IMR-90 (cell line): ENCODE data around the gene CMIP. TPM values are rescaled to one million over a fixed set of nuclear protein-coding genes. Genes with fewer than 3 reads are reported as not detected.

Source experiments
- ATAC-seq: fragments of 200-7000 bp; cut with Tn5 transposase; 2 replicates; pipeline ENCODE4 v1.9.1; 2020; ENCODE audit warnings: low read depth, mild to moderate bottlenecking, moderate library complexity
- BruUV-seq: library from RNA; stranded (reverse); fragments of 400-500 nt; replicated peaks from 2 replicates; lab custom pipeline; 2021; lab: Mats Ljungman, UMichigan
- CTCF ChIA-PET: fragments of 300-600 bp; formaldehyde crosslinking; extraction: SDS; loops from one replicate; lab custom pipeline; 2021; ENCODE audit warnings: antibody characterized with exemption; lab: Yijun Ruan, JAX
- POLR2A ChIA-PET: fragments of 300-600 bp; sonication (Branson Sonifier 250); formaldehyde crosslinking; loops from one replicate; lab custom pipeline; 2022; ENCODE audit warnings: antibody characterized with exemption; ENCODE audit not compliant: unreplicated experiment; lab: Charles Lee
- DNase-seq: peaks from one replicate; pipeline ENCODE4 v3.0.0; 2013
- H2AFZ ChIP-seq: replicated peaks from 2 replicates; pipeline ENCODE3; 2013; ENCODE audit warnings: low read length, mild to moderate bottlenecking; ENCODE audit not compliant: poor library complexity
- H2AK5ac ChIP-seq: 2 replicates; pipeline ENCODE4 v1.6.1; 2013; ENCODE audit warnings: low read depth, low read length, inconsistent platforms
- H2AK9ac ChIP-seq: replicated peaks from 2 replicates; pipeline ENCODE3; 2013; ENCODE audit warnings: mild to moderate bottlenecking, low read depth, low read length, moderate library complexity; ENCODE audit not compliant: poor library complexity
- H2BK120ac ChIP-seq: 2 replicates; pipeline ENCODE4 v1.6.1; 2013; ENCODE audit warnings: low read depth, low read length, inconsistent platforms
- H2BK15ac ChIP-seq: 3 replicates; pipeline ENCODE4 v1.6.1; 2013; ENCODE audit warnings: low read depth, low read length, inconsistent platforms
- H2BK20ac ChIP-seq: 2 replicates; pipeline ENCODE4 v1.6.1; 2013; ENCODE audit warnings: low read depth, mild to moderate bottlenecking, inconsistent platforms, low read length, moderate library complexity
- H2BK5ac ChIP-seq: 2 replicates; pipeline ENCODE4 v1.6.1; 2013; ENCODE audit warnings: mild to moderate bottlenecking, low read depth, low read length, inconsistent platforms; ENCODE audit not compliant: poor library complexity, severe bottlenecking
- H3K14ac ChIP-seq: replicated peaks from 2 replicates; pipeline ENCODE4 v1.6.1; 2013; ENCODE audit warnings: low read depth, low read length, inconsistent platforms
- H3K18ac ChIP-seq: 2 replicates; pipeline ENCODE4 v1.6.1; 2013; ENCODE audit warnings: low read depth, low read length, control low read depth
- H3K23ac ChIP-seq: 2 replicates; pipeline ENCODE4 v1.6.1; 2013; ENCODE audit warnings: low read depth, low read length, inconsistent platforms
- H3K27ac ChIP-seq: 2 replicates; pipeline ENCODE4 v1.5.1; 2013; ENCODE audit warnings: mild to moderate bottlenecking, control low read depth, low read length; ENCODE audit not compliant: insufficient read depth
- H3K27me3 ChIP-seq: 2 replicates; pipeline ENCODE4 v1.6.1; 2013; ENCODE audit warnings: low read length; ENCODE audit not compliant: control insufficient read depth, insufficient read depth
- H3K36me3 ChIP-seq: 2 replicates; pipeline ENCODE4 v1.6.1; 2013; ENCODE audit warnings: low read length, mixed read lengths; ENCODE audit not compliant: control insufficient read depth, insufficient read depth
- H3K4ac ChIP-seq: 2 replicates; pipeline ENCODE4 v1.6.1; 2013; ENCODE audit warnings: low read depth, low read length, inconsistent platforms
- H3K4me1 ChIP-seq: 2 replicates; pipeline ENCODE4 v1.6.1; 2013; ENCODE audit warnings: low read length, mixed read lengths; ENCODE audit not compliant: control insufficient read depth, insufficient read depth
- H3K4me2 ChIP-seq: 2 replicates; pipeline ENCODE4 v1.6.1; 2013; ENCODE audit warnings: low read depth, mild to moderate bottlenecking, control low read depth, low read length, moderate library complexity
- H3K4me3 ChIP-seq: 2 replicates; pipeline ENCODE4 v1.5.1; 2013; ENCODE audit warnings: low read depth, mild to moderate bottlenecking, control low read depth, low read length, moderate library complexity; ENCODE audit not compliant: insufficient read depth
- H3K56ac ChIP-seq: 2 replicates; pipeline ENCODE4 v1.6.1; 2013; ENCODE audit warnings: low read length, inconsistent platforms; ENCODE audit not compliant: insufficient read depth; ENCODE audit errors: extremely low read depth
- H3K79me1 ChIP-seq, 2 experiments: 2 replicates each; pipeline ENCODE4 v1.6.1; 2013; ENCODE audit warnings: low read length in 2 of 2, inconsistent platforms in 1 of 2, low read depth in 1 of 2
- H3K9ac ChIP-seq: 2 replicates; pipeline ENCODE4 v1.6.1; 2013; ENCODE audit warnings: low read depth, low read length, control low read depth
- H3K9me1 ChIP-seq: 2 replicates; pipeline ENCODE4 v1.6.1; 2013; ENCODE audit warnings: low read length, inconsistent platforms; ENCODE audit not compliant: insufficient read depth
- H3K9me3 ChIP-seq: 2 replicates; pipeline ENCODE4 v1.6.1; 2013; ENCODE audit warnings: low read length; ENCODE audit not compliant: control insufficient read depth, insufficient read depth
- H4K20me1 ChIP-seq: 2 replicates; pipeline ENCODE4 v1.6.1; 2013; ENCODE audit warnings: low read length, inconsistent platforms; ENCODE audit not compliant: insufficient read depth
- H4K5ac ChIP-seq: 2 replicates; pipeline ENCODE4 v1.6.1; 2013; ENCODE audit warnings: mild to moderate bottlenecking, low read depth, low read length, control low read depth
- H4K8ac ChIP-seq, 2 experiments: 2 replicates each; pipeline ENCODE4 v1.6.1; 2013; ENCODE audit warnings: low read depth in 2 of 2, low read length in 2 of 2, control low read depth in 1 of 2, inconsistent platforms in 1 of 2
- H4K91ac ChIP-seq: 2 replicates; pipeline ENCODE4 v1.6.1; 2013; ENCODE audit warnings: low read depth, low read length, inconsistent platforms; ENCODE audit not compliant: insufficient read depth
- CEBPB ChIP-seq: IDR thresholded peaks from 2 replicates; pipeline ENCODE4 v1.6.1; 2012; ENCODE audit warnings: low read depth, low read length, improper control_type of control experiment
- FOS ChIP-seq: fragments of 150-350 bp; IDR thresholded peaks from 2 replicates; pipeline ENCODE4 v1.6.1; 2016; ENCODE audit warnings: low read depth, low read length
- MAFK ChIP-seq: IDR thresholded peaks from 2 replicates; pipeline ENCODE4 v1.6.1; 2012; ENCODE audit warnings: low read depth, low read length, improper control_type of control experiment
- MXI1 ChIP-seq: IDR thresholded peaks from 2 replicates; pipeline ENCODE4 v1.6.1; 2012; ENCODE audit warnings: low read depth, mild to moderate bottlenecking, low read length, moderate library complexity, borderline replicate concordance
- NFE2L2 ChIP-seq: fragments of 150-350 bp; IDR thresholded peaks from 2 replicates; pipeline ENCODE4 v1.6.1; 2016; ENCODE audit warnings: low read depth, mild to moderate bottlenecking, low read length
- POLR2A ChIP-seq: IDR thresholded peaks from 2 replicates; pipeline ENCODE4 v1.6.1; 2012; ENCODE audit warnings: mild to moderate bottlenecking, low read depth, low read length
- RCOR1 ChIP-seq: IDR thresholded peaks from 2 replicates; pipeline ENCODE4 v1.6.1; 2012; ENCODE audit warnings: mild to moderate bottlenecking, low read length, improper control_type of control experiment; ENCODE audit not compliant: insufficient replicate concordance
- RFX5 ChIP-seq: IDR thresholded peaks from 2 replicates; pipeline ENCODE4 v1.8.0; 2012; ENCODE audit warnings: low read depth, mild to moderate bottlenecking, low read length, moderate library complexity
- WGBS, 2 experiments: methylation state at CpG; one replicate each; pipeline versions ENCODE4 v1.1.5 to v1.1.7; 2013; ENCODE audit warnings: missing lambda C conversion rate in 2 of 2; ENCODE audit not compliant: insufficient read length in 1 of 2; ENCODE audit errors: extremely low coverage in 2 of 2; 5-methylcytosine and 5-hydroxymethylcytosine counted together
- dilution Hi-C: fragments of 300-500 bp; cut with HindIII; formaldehyde crosslinking; loops from one replicate; pipeline ENCODE4 v1.14.3; 2018; ENCODE audit warnings: low sequenced_read_pairs; ENCODE audit not compliant: unreplicated experiment
- in situ Hi-C: fragments of 300-500 bp; cut with MboI; formaldehyde crosslinking; loops from 3 replicates; pipeline ENCODE4 v1.14.3; 2019; ENCODE audit warnings: low sequenced_read_pairs, inconsistent platforms, mixed read lengths
- intact Hi-C: fragments of 100-400 bp; cut with micrococcal nuclease; formaldehyde crosslinking; loops from 2 replicates; pipeline ENCODE4 v1.10.0; 2022
- polyA plus RNA-seq, 3 experiments: library from polyadenylated mRNA; depleted of rRNA; stranded (reverse); fragments of >200 nt; gene quantifications; 2 replicates each; pipeline ENCODE4 v1.2.3, GENCODE V29; 2012; ENCODE audit warnings: low replicate concordance in 1 of 3
- total RNA-seq: library from RNA; depleted of rRNA; stranded (reverse); fragments of >200 nt; gene quantifications from 2 replicates; pipeline ENCODE4 v1.2.3, GENCODE V29; 2012
- TF ChIP-seq, protein P1 (sequence below): conservative IDR thresholded peaks from 2 replicates; pipeline ENCODE4 v1.5.1; 2012; ENCODE audit warnings: mild to moderate bottlenecking, low read depth, low read length, improper control_type of control experiment
- TF ChIP-seq, protein P2 (sequence below): fragments of 150-350 bp; IDR thresholded peaks from 2 replicates; pipeline ENCODE4 v1.6.1; 2017; ENCODE audit warnings: mild to moderate bottlenecking, antibody characterized with exemption, low read length, low read depth

Gene CMIP
- total and polyA plus RNA-seq, 2 of the 4 experiments (the other 2 are of a cell fraction) = 3.2 to 11.6 TPM

DNA sequence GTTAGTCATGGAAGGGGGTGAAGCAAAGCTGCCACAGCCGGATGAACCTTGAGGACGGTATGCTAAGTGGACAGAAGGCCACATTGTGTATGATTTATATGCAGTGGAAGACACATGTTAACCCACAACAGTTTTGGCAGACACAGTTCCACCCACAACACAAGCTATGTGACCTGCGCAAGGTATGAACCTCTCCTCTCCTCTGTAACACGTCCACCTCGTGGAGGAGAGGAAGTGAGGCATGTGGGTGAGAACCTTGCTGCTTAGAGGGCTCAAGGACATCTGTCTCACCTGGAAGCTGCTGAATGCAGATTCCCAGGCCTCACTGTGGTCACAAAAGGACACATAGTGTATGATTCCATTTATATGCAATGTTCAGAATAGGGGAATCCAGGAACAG, 198.3 kb downstream of the CMIP start:
- H4K91ac ChIP-seq = no peak overlapping the region
- H3K9me1 ChIP-seq = peaks cover 10% of the 10 kb centered on the region; the same call in 1 of the 2 replicates
- H2BK120ac ChIP-seq = no peak overlapping the region
- no CpG with 5 or more reads among the region's 5 CpGs for whole genome bisulfite sequencing, 2 experiments
- H4K20me1 ChIP-seq = peaks cover 65% of the 10 kb centered on the region
- H3K27me3 ChIP-seq = no peaks in the 10 kb centered on the region
- DNase-seq (no peak), ATAC-seq (no peak)
- no peak overlapping the region for H2AK5ac ChIP-seq
- dilution Hi-C loops = no loop called here
- no peak overlapping the region for H3K56ac ChIP-seq
- peaks cover 7% of the 10 kb centered on the region; the same call in 1 of the 2 replicates for H3K36me3 ChIP-seq
- H4K5ac ChIP-seq = no peak overlapping the region
- H3K9ac ChIP-seq = no peak overlapping the region
- no peak overlapping the region for H3K4ac ChIP-seq
- no TSS peak for BruUV-seq
- H3K18ac ChIP-seq = no peak overlapping the region
- H4K8ac ChIP-seq = no peak overlapping the region
- no peak overlapping the region for H3K4me3 ChIP-seq
- TF ChIP-seq, protein P1, sequence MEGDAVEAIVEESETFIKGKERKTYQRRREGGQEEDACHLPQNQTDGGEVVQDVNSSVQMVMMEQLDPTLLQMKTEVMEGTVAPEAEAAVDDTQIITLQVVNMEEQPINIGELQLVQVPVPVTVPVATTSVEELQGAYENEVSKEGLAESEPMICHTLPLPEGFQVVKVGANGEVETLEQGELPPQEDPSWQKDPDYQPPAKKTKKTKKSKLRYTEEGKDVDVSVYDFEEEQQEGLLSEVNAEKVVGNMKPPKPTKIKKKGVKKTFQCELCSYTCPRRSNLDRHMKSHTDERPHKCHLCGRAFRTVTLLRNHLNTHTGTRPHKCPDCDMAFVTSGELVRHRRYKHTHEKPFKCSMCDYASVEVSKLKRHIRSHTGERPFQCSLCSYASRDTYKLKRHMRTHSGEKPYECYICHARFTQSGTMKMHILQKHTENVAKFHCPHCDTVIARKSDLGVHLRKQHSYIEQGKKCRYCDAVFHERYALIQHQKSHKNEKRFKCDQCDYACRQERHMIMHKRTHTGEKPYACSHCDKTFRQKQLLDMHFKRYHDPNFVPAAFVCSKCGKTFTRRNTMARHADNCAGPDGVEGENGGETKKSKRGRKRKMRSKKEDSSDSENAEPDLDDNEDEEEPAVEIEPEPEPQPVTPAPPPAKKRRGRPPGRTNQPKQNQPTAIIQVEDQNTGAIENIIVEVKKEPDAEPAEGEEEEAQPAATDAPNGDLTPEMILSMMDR = no peak
- no peak for TF ChIP-seq MAFK
- TF ChIP-seq, protein P2, sequence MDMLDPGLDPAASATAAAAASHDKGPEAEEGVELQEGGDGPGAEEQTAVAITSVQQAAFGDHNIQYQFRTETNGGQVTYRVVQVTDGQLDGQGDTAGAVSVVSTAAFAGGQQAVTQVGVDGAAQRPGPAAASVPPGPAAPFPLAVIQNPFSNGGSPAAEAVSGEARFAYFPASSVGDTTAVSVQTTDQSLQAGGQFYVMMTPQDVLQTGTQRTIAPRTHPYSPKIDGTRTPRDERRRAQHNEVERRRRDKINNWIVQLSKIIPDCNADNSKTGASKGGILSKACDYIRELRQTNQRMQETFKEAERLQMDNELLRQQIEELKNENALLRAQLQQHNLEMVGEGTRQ = no peak
- no peak for TF ChIP-seq RCOR1
- no peak for TF ChIP-seq POLR2A
- TF ChIP-seq NFE2L2 = no peak
- TF ChIP-seq MXI1 = no peak
- TF ChIP-seq CEBPB = no peak
- TF ChIP-seq RFX5 = no peak
- TF ChIP-seq FOS = no peak
- H2BK5ac ChIP-seq = no peak overlapping the region
- H2BK20ac ChIP-seq = no peak overlapping the region
- H3K4me2 ChIP-seq = no peak overlapping the region
- POLR2A ChIA-PET = no interaction called here
- no peak overlapping the region for H2AK9ac ChIP-seq
- peaks cover 17 to 41% of the 10 kb centered on the region in 2 experiments for H3K79me1 ChIP-seq
- no peak overlapping the region for H3K27ac ChIP-seq
- intact Hi-C loops = no loop called here
- H3K23ac ChIP-seq = no peak overlapping the region
- in situ Hi-C loops = no loop called here
- no peak overlapping the region for H2AFZ ChIP-seq
- CTCF ChIA-PET = no interaction called here
- H3K9me3 ChIP-seq = peaks cover 3% of the 10 kb centered on the region
- peaks cover 11% of the 10 kb centered on the region for H3K4me1 ChIP-seq
- no peak overlapping the region for H3K14ac ChIP-seq
- H2BK15ac ChIP-seq = no peak overlapping the region
